HepG2 (cell line): Measurements from ENCODE around the gene BACH2.

ENCODE experiments used
- ATF6 ChIP-seq: sonication (generic); formaldehyde crosslinking; conservative IDR thresholded peaks from 2 replicates; pipeline ENCODE4 v1.4.0; 2020; ENCODE audit warnings: missing genetic modification reagents
- GLI4 ChIP-seq: sonication (generic); formaldehyde crosslinking; IDR thresholded peaks from 2 replicates; pipeline ENCODE4 v1.5.1; 2020; ENCODE audit warnings: missing genetic modification reagents, mild to moderate bottlenecking, moderate library complexity, borderline replicate concordance
- HDAC6 ChIP-seq: fragments of 200-600 bp; sonication (generic); IDR thresholded peaks from 2 replicates; pipeline ENCODE4 v1.7.0; 2017; ENCODE audit warnings: mild to moderate bottlenecking, antibody characterized with exemption, low read length, low read depth
- POLR2AphosphoS5 ChIP-seq: IDR thresholded peaks from 2 replicates; pipeline ENCODE4 v1.6.1; 2012; ENCODE audit warnings: low read depth, low read length
- REPIN1 ChIP-seq: sonication (generic); formaldehyde crosslinking; IDR thresholded peaks from 2 replicates; pipeline ENCODE4 v1.8.0; 2022; ENCODE audit warnings: missing genetic modification reagents, low read depth, mild to moderate bottlenecking, borderline replicate concordance
- RNF2 ChIP-seq: fragments of 450-650 bp; conservative IDR thresholded peaks from 2 replicates; pipeline ENCODE4 v1.6.1; 2016; ENCODE audit warnings: low read depth
- SIN3A ChIP-seq: IDR thresholded peaks from 2 replicates; pipeline ENCODE4 v1.6.1; 2011; ENCODE audit warnings: low read depth, mild to moderate bottlenecking, control low read depth, low read length, borderline replicate concordance
- SP1 ChIP-seq, 2 experiments: fragments of 450-650 bp in 1 of 2; sonication (generic) in 1 of 2; formaldehyde crosslinking in 1 of 2; IDR thresholded peaks; 2 replicates each; pipeline versions ENCODE4 v1.4.0 to v1.6.1; 2016 to 2020; ENCODE audit warnings: missing genetic modification reagents in 1 of 2
- TOE1 ChIP-seq: sonication (generic); formaldehyde crosslinking; IDR thresholded peaks from 2 replicates; pipeline ENCODE4 v1.4.0; 2020; ENCODE audit warnings: mild to moderate bottlenecking, missing genetic modification reagents
- ZC3H4 ChIP-seq: sonication (generic); formaldehyde crosslinking; IDR thresholded peaks from 2 replicates; pipeline ENCODE4 v1.4.0; 2020; ENCODE audit warnings: missing genetic modification reagents, borderline replicate concordance
- ZNF841 ChIP-seq: sonication (generic); formaldehyde crosslinking; IDR thresholded peaks from 2 replicates; pipeline ENCODE4 v1.8.1; 2023; ENCODE audit warnings: missing genetic modification reagents, borderline replicate concordance

DNA sequence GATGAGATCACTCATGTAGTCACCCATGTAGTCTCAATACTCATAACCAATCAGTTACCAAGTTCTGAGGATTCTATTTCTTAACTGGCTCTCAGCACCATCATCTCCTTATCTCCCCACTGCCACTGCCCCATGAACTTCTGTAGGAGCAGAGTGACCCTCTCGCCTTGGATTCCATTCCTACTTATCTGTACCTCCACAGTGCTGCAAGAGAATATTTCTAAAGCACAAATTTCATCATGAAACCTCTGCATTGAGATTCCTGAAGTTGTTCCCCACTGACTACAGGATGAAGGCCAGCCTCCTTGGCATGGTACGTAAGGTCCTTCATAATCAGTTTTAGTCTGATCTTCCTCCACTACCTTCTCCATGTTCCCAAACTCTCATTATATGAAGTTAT, 34.8 kb downstream of the BACH2 start:
- TF ChIP-seq ATF6 (CRISPR knock-in tag) (no peak), POLR2AphosphoS5 (no peak), GLI4 (no peak), SIN3A (no peak), ZNF841 (CRISPR knock-in tag) (no peak), RNF2 (no peak), REPIN1 (no peak), HDAC6 (no peak), SP1 (IDR thresholded peaks at IDR 0.05) (no peak), SP1 (CRISPR knock-in tag; IDR thresholded peaks at IDR 0.05) (no peak), ZC3H4 (CRISPR knock-in tag) (no peak), TOE1 (CRISPR knock-in tag) (no peak)
